Keratinocyte (primary cell): ENCODE results near the gene TSPAN18. TPM values are rescaled to one million over a fixed set of nuclear protein-coding genes. Genes with fewer than 3 reads are reported as not detected.

ENCODE experiments used
- DNase-seq: peaks from one replicate; pipeline ENCODE4 v3.0.0-alpha.2; 2011; ENCODE audit warnings: low read depth, missing footprints, low spot score
- FAIRE-seq: peaks from 2 replicates; lab custom pipeline; 2011; peaks lifted over from hg19 to GRCh38; lab: Jason Lieb, UNC
- H2AFZ ChIP-seq: 2 replicates; pipeline ENCODE4 v1.6.0; 2012; ENCODE audit warnings: low read length, control low read depth, inconsistent platforms; ENCODE audit not compliant: control insufficient read depth
- H3K27ac ChIP-seq: 2 replicates; pipeline ENCODE4 v1.5.1; 2011; ENCODE audit warnings: low read length; ENCODE audit not compliant: control insufficient read depth, insufficient read depth
- H3K27me3 ChIP-seq: 3 replicates; pipeline ENCODE4 v1.6.0; 2011; ENCODE audit warnings: low read length; ENCODE audit not compliant: control insufficient read depth, insufficient read depth; ENCODE audit errors: extremely low read depth
- H3K36me3 ChIP-seq, 2 experiments: 2 replicates in 1 of 2; 3 replicates in 1 of 2; pipeline ENCODE4 v1.5.1; 2011; ENCODE audit warnings: low read length in 2 of 2, mild to moderate bottlenecking in 1 of 2; ENCODE audit not compliant: control insufficient read depth in 2 of 2, insufficient read depth in 2 of 2; ENCODE audit errors: extremely low read depth in 1 of 2
- H3K4me1 ChIP-seq: 3 replicates; pipeline ENCODE4 v1.5.1; 2011; ENCODE audit warnings: low read length; ENCODE audit not compliant: control insufficient read depth, insufficient read depth; ENCODE audit errors: extremely low read depth
- H3K4me2 ChIP-seq: 3 replicates; pipeline ENCODE4 v1.6.0; 2011; ENCODE audit warnings: low read depth, low read length; ENCODE audit not compliant: control insufficient read depth, insufficient read depth; ENCODE audit errors: extremely low read depth
- H3K4me3 ChIP-seq, 3 experiments: fragments of 200-600 bp in 1 of 3; sonication (generic) in 1 of 3; 2 replicates in 2 of 3; 3 replicates in 1 of 3; pipeline ENCODE4 v1.5.1; 2011 to 2016; ENCODE audit warnings: low read length in 3 of 3, mild to moderate bottlenecking in 3 of 3, control low read depth in 2 of 3, inconsistent platforms in 1 of 3, low read depth in 1 of 3, mixed read lengths in 1 of 3, mixed run types in 1 of 3, moderate library complexity in 1 of 3; ENCODE audit not compliant: control insufficient read depth in 2 of 3, insufficient read depth in 2 of 3; ENCODE audit errors: extremely low read depth in 1 of 3
- H3K79me2 ChIP-seq: 2 replicates; pipeline ENCODE4 v1.6.0; 2012; ENCODE audit warnings: low read length; ENCODE audit not compliant: control insufficient read depth, insufficient read depth
- H3K9ac ChIP-seq: 3 replicates; pipeline ENCODE4 v1.6.0; 2011; ENCODE audit warnings: low read length; ENCODE audit not compliant: control insufficient read depth, insufficient read depth; ENCODE audit errors: extremely low read depth
- H3K9me1 ChIP-seq: 3 replicates; pipeline ENCODE4 v1.6.0; 2011; ENCODE audit warnings: low read length; ENCODE audit not compliant: control insufficient read depth, insufficient read depth; ENCODE audit errors: extremely low read depth
- H3K9me3 ChIP-seq: 2 replicates; pipeline ENCODE4 v1.5.1; 2012; ENCODE audit warnings: low read depth, low read length; ENCODE audit not compliant: control insufficient read depth
- H4K20me1 ChIP-seq: 3 replicates; pipeline ENCODE4 v1.6.0; 2011; ENCODE audit warnings: low read length; ENCODE audit not compliant: control insufficient read depth, insufficient read depth; ENCODE audit errors: extremely low read depth
- EZH2 ChIP-seq: IDR thresholded peaks from one replicate; pipeline ENCODE4 v1.6.1; 2012; ENCODE audit warnings: inconsistent platforms, mild to moderate bottlenecking, low read length, moderate library complexity
- dilution Hi-C: fragments of 300-500 bp; cut with MboI; formaldehyde crosslinking; loops from one replicate; pipeline ENCODE4 v1.7.0; 2020; ENCODE audit warnings: low sequenced_read_pairs; ENCODE audit not compliant: extremely low pct_ligation_motif_present
- polyA plus RNA-seq, 5 experiments: library from polyadenylated mRNA; depleted of rRNA in 3 of 5; stranded (reverse) in 3 of 5; stranded (forward) in 1 of 5; unstranded in 1 of 5; fragments of >200 nt; gene quantifications; 1 replicate in 1 of 5; 2 replicates in 3 of 5; 3 replicates in 1 of 5; pipeline versions ENCODE4 v1.2.1 to v1.2.3, GENCODE V29; 2011 to 2012; ENCODE audit warnings: missing spikeins in 2 of 5, low read depth in 1 of 5, low replicate concordance in 1 of 5
- TF ChIP-seq, protein P1 (sequence below), 3 experiments: IDR thresholded peaks in 1 of 3; conservative IDR thresholded peaks in 1 of 3; optimal IDR thresholded peaks in 1 of 3; 2 replicates in 2 of 3; 3 replicates in 1 of 3; pipeline versions ENCODE3 to v1.5.1; 2011; ENCODE audit warnings: low read length in 3 of 3, mild to moderate bottlenecking in 3 of 3, moderate library complexity in 2 of 3, control low read depth in 1 of 3, inconsistent platforms in 1 of 3; ENCODE audit not compliant: insufficient read depth in 2 of 3; ENCODE audit errors: extremely low read depth in 1 of 3

TSPAN18 gene
- polyA plus RNA-seq, 1 donor (not counting 4 experiments of a cell fraction or from before 2014, with no cell fraction given): not detected

DNA sequence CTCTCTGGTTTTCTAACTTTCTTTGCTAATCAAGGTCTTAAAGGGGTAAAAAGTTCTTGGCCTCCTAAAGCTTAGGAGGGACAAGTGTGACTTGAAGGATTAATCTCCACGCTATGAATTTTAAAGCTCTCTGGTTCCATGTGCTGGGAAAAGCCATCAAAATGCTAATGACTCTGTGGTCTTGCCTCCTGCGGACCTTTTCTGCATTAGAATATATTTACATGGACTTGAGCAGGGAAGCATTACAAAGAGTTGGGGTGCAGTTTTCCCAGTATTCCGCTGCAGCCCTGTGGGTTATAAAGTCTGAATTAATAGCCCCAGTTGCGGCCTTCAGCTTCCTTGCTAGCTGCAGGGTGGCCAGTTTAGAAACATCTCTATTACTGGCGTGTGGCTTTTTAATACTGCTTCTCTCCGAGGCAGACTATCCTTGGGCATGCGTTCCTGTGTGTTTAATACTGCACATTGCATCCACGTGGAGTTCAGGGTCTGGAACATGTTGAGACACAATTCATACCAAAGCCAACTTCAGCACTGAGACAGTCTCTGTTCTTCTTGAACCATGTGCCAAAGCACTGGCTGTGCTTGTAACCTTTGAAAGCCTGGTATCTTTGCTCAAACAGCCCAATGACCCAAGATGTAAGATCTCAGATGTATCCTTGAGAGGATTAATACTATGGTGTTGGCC is 27.3 kb downstream of the TSPAN18 start:
- no peak for DNase-seq
- H3K9me1 ChIP-seq: no peaks in the 10 kb centered on the region
- H3K4me1 ChIP-seq: no peaks in the 10 kb centered on the region
- no peaks in the 10 kb centered on the region for H4K20me1 ChIP-seq
- FAIRE-seq: no peak
- H3K27ac ChIP-seq: no peak overlapping the region
- H2AFZ ChIP-seq: no peak overlapping the region
- H3K4me3 ChIP-seq: no peak overlapping the region
- H3K9me3 ChIP-seq: no peaks in the 10 kb centered on the region
- H3K9ac ChIP-seq: no peak overlapping the region
- no peak overlapping the region for H3K4me2 ChIP-seq
- dilution Hi-C loops: no loop called here
- no peaks in the 10 kb centered on the region for H3K79me2 ChIP-seq
- TF ChIP-seq EZH2: no peak
- TF ChIP-seq, protein P1, sequence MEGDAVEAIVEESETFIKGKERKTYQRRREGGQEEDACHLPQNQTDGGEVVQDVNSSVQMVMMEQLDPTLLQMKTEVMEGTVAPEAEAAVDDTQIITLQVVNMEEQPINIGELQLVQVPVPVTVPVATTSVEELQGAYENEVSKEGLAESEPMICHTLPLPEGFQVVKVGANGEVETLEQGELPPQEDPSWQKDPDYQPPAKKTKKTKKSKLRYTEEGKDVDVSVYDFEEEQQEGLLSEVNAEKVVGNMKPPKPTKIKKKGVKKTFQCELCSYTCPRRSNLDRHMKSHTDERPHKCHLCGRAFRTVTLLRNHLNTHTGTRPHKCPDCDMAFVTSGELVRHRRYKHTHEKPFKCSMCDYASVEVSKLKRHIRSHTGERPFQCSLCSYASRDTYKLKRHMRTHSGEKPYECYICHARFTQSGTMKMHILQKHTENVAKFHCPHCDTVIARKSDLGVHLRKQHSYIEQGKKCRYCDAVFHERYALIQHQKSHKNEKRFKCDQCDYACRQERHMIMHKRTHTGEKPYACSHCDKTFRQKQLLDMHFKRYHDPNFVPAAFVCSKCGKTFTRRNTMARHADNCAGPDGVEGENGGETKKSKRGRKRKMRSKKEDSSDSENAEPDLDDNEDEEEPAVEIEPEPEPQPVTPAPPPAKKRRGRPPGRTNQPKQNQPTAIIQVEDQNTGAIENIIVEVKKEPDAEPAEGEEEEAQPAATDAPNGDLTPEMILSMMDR (optimal IDR thresholded peaks at IDR 0.05 in 1 of 3, IDR thresholded peaks at IDR 0.05 in 1 of 3, conservative IDR thresholded peaks at IDR 0.05 in 1 of 3; ENCODE audit: extremely low read depth in 1 of 3, insufficient read depth in 2 of 3, low read length in 3 of 3): no peak
- H3K27me3 ChIP-seq: peaks cover 11% of the 10 kb centered on the region
- H3K36me3 ChIP-seq: no peaks in the 10 kb centered on the region

DNA sequence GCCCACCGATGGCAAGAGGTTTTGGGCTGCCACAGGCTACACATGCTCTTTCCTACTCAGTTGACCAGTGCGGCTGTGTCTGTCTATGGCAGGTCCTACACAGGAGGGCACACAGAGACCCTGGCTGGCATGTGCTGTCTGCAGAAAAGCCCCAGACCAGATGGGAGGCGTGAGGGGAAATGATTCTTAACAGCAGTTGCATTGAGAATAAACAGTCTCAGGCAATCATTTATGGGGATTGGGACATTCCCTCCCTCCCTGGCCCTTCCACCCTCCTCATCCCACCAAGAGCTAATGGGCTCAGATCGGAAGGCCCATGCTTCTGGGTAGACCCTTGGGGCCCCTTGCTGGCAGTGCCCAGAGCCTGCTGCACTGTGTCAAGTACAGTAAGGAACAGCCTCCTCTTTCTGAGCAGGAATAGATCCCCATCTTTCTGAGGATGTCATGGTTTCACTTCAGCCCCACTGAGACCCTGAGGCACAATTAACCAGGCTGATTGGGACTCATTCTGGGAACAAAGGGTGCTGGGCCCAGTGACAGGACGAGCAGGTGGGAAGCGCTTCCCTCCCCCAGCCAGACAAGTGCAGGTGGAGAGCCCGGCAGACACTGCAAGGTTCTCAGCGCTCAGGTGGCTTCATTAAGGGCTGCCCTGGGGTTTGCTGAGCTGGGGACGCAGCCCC is 28.3 kb downstream of the TSPAN18 start:
- H3K9me3 ChIP-seq: no peaks in the 10 kb centered on the region
- H3K4me3 ChIP-seq: no peak overlapping the region
- H2AFZ ChIP-seq: no peak overlapping the region
- H4K20me1 ChIP-seq: no peaks in the 10 kb centered on the region
- no peak overlapping the region for H3K4me2 ChIP-seq
- dilution Hi-C loops: no loop called here
- no peaks in the 10 kb centered on the region for H3K9me1 ChIP-seq
- no peaks in the 10 kb centered on the region for H3K4me1 ChIP-seq
- TF ChIP-seq, protein P1 (optimal IDR thresholded peaks at IDR 0.05 in 1 of 3, IDR thresholded peaks at IDR 0.05 in 1 of 3, conservative IDR thresholded peaks at IDR 0.05 in 1 of 3; ENCODE audit: extremely low read depth in 1 of 3, insufficient read depth in 2 of 3, low read length in 3 of 3): no peak
- TF ChIP-seq EZH2: no peak
- H3K9ac ChIP-seq: no peak overlapping the region
- no peaks in the 10 kb centered on the region for H3K79me2 ChIP-seq
- DNase-seq (no peak), FAIRE-seq (no peak)
- no peak overlapping the region for H3K27ac ChIP-seq
- H3K27me3 ChIP-seq: peaks cover 11% of the 10 kb centered on the region
- no peaks in the 10 kb centered on the region for H3K36me3 ChIP-seq
